Measurements from ENCODE around the gene MPZL2. TPM values are rescaled to one million over a fixed set of nuclear protein-coding genes. Genes with fewer than 3 reads are reported as not detected.

Gene MPZL2
- total and polyA plus RNA-seq, 2 of the 13 experiments (the other 11 are each of a cell fraction or from before 2014, with no cell fraction given): 27.9 to 53.7 TPM

DNA sequence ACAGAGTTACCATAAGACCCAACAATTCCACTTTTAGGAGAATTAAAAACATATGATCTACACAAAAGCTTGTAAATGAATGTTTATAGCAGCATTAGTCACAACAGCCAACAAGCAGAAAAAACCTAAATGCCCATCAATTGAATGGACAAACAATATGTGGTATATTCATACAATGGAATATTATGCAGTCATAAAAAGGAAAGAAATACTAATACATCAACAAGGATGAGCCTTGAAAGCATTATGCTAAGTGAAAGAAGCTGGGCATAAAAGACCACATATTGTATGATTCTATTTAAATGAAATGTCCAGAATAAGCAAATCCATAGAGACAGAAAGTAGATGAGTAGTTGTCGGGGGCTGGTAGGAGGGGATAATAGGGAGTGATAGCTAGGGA, 5.0 kb downstream of the MPZL2 start:
- FAIRE-seq: no peak
- ATAC-seq: no peak
- intact Hi-C loops (cut with micrococcal nuclease; ENCODE audit: unreplicated experiment): no loop called here
- ChIA-PET CTCF (ENCODE audit: low intra/inter-chr PET ratio, low total read pairs) (no interaction called here), POLR2A (no interaction called here)
- Histone ChIP-seq H3K27me3 (ENCODE audit: control insufficient read depth in 1 of 2, insufficient read depth in 2 of 2, low read length in 2 of 2) (no peaks in the 10 kb centered on the region; a peak in 1 of 5 replicates), H3K4me2 (ENCODE audit: low read depth, low read length) (no peak overlapping the region), H2AFZ (ENCODE audit: low read length) (no peak overlapping the region), H3K4me1 (ENCODE audit: insufficient read depth, low read length) (peaks cover 23% of the 10 kb centered on the region), H3K27ac (ENCODE audit: extremely low read length, insufficient read depth, low read length) (no peak overlapping the region), H3K36me3 (replicated peaks in 1 of 2; ENCODE audit: control insufficient read depth in 1 of 2, insufficient read depth in 2 of 2, low read length in 2 of 2) (peaks cover 4 to 27% of the 10 kb centered on the region in 2 experiments; a peak in 3 of 5 replicates), H3K79me2 (ENCODE audit: insufficient read depth, low read length) (peaks cover 7% of the 10 kb centered on the region), H4K20me1 (ENCODE audit: insufficient read depth, low read length) (no peaks in the 10 kb centered on the region), H3K4me3 (replicated peaks in 1 of 3; ENCODE audit: insufficient read depth in 1 of 3, low read depth in 2 of 3, low read length in 3 of 3) (no peak overlapping the region), H3K9me3 (ENCODE audit: low read length) (no peaks in the 10 kb centered on the region), H3K9ac (ENCODE audit: insufficient read depth, low read depth, low read length) (no peak overlapping the region)
- in situ Hi-C loops (cut with HindIII; ENCODE audit: extremely low pct_ligation_motif_present, low pct_unique_long_range_greater_than_20kb): no loop called here
- no peak for DNase-seq (ENCODE audit: low spot score)
- 100% methylated on average over 1 of the region's 1 CpG for WGBS (ENCODE audit: low lambda C conversion rate)
- BruUV-seq (replicated peaks): no TSS peak
- TF ChIP-seq SRY (CRISPR knock-in tag; IDR thresholded peaks at IDR 0.05) (no peak), ZNF737 (CRISPR knock-in tag; IDR thresholded peaks at IDR 0.05; ENCODE audit: borderline replicate concordance) (no peak), SMAD1 (CRISPR knock-in tag; IDR thresholded peaks at IDR 0.05; ENCODE audit: borderline replicate concordance, low read depth) (no peak), AGO2 (optimal IDR thresholded peaks at IDR 0.05; ENCODE audit: low read depth, low read length) (no peak), SCMH1 (CRISPR knock-in tag; IDR thresholded peaks at IDR 0.05; ENCODE audit: borderline replicate concordance) (no peak), E2F2 (CRISPR knock-in tag; IDR thresholded peaks at IDR 0.05; ENCODE audit: borderline replicate concordance) (no peak), ZNF552 (CRISPR knock-in tag; IDR thresholded peaks at IDR 0.05; ENCODE audit: borderline replicate concordance) (no peak), PLRG1 (conservative IDR thresholded peaks at IDR 0.05) (no peak), ZMYM2 (CRISPR knock-in tag; IDR thresholded peaks at IDR 0.05) (no peak)
- TF ChIP-seq, protein P1, sequence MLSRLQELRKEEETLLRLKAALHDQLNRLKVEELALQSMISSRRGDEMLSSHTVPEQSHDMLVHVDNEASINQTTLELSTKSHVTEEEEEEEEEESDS (CRISPR knock-in tag; IDR thresholded peaks at IDR 0.05; ENCODE audit: borderline replicate concordance): no peak
- TF ChIP-seq, protein P2, sequence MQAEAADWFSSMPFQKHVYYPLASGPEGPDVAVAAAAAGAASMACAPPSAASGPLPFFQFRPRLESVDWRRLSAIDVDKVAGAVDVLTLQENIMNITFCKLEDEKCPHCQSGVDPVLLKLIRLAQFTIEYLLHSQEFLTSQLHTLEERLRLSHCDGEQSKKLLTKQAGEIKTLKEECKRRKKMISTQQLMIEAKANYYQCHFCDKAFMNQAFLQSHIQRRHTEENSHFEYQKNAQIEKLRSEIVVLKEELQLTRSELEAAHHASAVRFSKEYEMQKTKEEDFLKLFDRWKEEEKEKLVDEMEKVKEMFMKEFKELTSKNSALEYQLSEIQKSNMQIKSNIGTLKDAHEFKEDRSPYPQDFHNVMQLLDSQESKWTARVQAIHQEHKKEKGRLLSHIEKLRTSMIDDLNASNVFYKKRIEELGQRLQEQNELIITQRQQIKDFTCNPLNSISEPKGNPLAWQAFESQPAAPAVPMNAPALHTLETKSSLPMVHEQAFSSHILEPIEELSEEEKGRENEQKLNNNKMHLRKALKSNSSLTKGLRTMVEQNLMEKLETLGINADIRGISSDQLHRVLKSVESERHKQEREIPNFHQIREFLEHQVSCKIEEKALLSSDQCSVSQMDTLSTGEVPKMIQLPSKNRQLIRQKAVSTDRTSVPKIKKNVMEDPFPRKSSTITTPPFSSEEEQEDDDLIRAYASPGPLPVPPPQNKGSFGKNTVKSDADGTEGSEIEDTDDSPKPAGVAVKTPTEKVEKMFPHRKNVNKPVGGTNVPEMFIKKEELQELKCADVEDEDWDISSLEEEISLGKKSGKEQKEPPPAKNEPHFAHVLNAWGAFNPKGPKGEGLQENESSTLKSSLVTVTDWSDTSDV (CRISPR knock-in tag; IDR thresholded peaks at IDR 0.05): no peak
- TF ChIP-seq, protein P3, sequence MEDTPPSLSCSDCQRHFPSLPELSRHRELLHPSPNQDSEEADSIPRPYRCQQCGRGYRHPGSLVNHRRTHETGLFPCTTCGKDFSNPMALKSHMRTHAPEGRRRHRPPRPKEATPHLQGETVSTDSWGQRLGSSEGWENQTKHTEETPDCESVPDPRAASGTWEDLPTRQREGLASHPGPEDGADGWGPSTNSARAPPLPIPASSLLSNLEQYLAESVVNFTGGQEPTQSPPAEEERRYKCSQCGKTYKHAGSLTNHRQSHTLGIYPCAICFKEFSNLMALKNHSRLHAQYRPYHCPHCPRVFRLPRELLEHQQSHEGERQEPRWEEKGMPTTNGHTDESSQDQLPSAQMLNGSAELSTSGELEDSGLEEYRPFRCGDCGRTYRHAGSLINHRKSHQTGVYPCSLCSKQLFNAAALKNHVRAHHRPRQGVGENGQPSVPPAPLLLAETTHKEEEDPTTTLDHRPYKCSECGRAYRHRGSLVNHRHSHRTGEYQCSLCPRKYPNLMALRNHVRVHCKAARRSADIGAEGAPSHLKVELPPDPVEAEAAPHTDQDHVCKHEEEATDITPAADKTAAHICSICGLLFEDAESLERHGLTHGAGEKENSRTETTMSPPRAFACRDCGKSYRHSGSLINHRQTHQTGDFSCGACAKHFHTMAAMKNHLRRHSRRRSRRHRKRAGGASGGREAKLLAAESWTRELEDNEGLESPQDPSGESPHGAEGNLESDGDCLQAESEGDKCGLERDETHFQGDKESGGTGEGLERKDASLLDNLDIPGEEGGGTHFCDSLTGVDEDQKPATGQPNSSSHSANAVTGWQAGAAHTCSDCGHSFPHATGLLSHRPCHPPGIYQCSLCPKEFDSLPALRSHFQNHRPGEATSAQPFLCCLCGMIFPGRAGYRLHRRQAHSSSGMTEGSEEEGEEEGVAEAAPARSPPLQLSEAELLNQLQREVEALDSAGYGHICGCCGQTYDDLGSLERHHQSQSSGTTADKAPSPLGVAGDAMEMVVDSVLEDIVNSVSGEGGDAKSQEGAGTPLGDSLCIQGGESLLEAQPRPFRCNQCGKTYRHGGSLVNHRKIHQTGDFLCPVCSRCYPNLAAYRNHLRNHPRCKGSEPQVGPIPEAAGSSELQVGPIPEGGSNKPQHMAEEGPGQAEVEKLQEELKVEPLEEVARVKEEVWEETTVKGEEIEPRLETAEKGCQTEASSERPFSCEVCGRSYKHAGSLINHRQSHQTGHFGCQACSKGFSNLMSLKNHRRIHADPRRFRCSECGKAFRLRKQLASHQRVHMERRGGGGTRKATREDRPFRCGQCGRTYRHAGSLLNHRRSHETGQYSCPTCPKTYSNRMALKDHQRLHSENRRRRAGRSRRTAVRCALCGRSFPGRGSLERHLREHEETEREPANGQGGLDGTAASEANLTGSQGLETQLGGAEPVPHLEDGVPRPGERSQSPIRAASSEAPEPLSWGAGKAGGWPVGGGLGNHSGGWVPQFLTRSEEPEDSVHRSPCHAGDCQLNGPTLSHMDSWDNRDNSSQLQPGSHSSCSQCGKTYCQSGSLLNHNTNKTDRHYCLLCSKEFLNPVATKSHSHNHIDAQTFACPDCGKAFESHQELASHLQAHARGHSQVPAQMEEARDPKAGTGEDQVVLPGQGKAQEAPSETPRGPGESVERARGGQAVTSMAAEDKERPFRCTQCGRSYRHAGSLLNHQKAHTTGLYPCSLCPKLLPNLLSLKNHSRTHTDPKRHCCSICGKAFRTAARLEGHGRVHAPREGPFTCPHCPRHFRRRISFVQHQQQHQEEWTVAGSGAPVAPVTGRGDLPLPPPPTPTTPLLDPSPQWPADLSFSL (CRISPR knock-in tag; IDR thresholded peaks at IDR 0.05): no peak
- TF ChIP-seq, protein P4, sequence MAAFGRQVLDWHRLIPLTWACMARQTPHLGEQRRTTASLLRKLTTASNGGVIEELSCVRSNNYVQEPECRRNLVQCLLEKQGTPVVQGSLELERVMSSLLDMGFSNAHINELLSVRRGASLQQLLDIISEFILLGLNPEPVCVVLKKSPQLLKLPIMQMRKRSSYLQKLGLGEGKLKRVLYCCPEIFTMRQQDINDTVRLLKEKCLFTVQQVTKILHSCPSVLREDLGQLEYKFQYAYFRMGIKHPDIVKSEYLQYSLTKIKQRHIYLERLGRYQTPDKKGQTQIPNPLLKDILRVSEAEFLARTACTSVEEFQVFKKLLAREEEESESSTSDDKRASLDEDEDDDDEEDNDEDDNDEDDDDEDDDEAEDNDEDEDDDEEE (CRISPR knock-in tag; IDR thresholded peaks at IDR 0.05): no peak
